ENCODE results near the gene MEGF6.
"Not testable (repeated sequence)": the region's sequence is repeated elsewhere in the genome, so short reads cannot be mapped to it uniquely, and the experiment has no call there.

Gene MEGF6

DNA sequence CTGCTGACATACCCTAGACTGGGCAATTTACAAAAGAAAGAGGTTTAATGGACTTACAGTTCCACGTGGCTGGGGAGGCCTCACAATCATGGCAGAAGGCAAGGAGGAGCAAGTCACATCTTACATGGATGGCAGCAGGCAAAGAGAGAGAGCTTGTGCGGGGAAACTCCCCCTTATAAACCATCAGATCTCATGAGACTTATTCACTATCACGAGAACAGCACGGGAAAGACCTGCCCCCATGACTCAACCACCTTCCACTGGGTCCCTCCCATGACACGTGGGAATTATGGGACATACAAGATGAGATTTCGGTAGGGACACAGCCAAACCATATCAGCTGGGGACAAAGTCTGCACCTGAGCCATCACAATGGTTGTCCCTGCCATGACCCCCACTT is 35.8 kb downstream of the MEGF6 start:
- not testable (repeated sequence) for DNase-seq (ENCODE audit: low read depth, low spot score)

DNA sequence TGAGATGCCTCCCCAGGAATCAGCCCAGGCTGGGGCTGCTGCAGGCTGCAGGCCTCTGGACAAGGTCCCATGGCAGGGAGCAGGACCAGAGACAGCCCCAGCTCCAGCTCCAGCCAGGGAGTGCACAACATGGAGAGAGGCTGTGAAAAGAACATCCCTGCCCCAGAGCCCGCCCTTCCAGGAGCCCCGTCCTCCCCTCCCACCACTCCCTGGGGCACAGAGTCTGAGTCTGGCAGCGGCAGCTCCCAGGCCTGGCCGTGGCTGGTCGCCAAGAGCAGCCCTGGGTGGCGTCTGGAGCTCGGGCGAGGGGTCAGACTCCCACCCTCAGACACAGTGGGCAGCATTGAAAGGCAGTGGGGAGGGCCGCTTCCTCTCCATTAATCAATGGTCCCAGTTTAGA is 37.8 kb downstream of the MEGF6 start:
- no peak for DNase-seq (ENCODE audit: low read depth, low spot score)

DNA sequence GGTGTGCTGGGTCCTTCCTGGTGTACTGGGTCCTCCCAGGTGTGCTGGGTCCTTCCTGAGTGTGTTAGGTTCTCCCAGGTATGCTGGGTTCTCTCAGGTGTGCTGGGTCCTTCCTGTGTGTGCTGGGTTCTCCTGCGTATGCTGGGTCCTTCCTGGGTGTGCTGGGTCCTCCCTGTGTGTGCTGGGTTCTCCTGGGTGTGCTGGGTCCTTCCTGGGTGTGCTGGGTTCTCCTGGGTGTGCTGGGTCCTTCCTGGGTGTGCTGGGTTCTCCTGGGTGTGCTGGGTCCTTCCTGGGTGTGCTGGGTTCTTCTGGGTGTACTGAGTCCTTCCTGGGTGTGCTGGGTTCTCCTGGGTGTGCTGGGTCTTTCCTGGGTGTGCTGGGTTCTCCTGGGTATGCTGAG is 38.7 kb downstream of the MEGF6 start:
- not testable (repeated sequence) for DNase-seq (ENCODE audit: low read depth, low spot score)

DNA sequence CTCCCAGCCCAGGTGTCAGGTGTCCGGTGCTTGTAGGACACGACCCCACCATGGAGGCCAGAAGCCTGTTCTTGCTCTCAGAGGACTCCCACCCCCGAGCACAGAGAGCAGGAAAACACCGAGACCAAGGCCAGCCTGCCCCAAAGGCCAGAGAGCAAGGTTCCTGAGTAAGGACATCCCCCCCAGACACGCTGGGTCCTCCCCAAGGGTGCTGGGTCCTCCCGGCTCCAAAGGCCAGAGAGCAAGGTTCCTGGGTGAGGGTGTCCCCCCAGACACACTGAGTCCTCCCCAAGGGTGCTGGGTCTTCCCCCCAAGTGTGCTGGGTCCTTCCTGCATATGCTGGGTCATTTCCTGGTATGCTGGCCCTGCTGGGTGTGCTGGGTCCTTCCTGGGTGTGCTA is 40.0 kb downstream of the MEGF6 start:
- DNase-seq (ENCODE audit: low read depth, low spot score) = no peak

DNA sequence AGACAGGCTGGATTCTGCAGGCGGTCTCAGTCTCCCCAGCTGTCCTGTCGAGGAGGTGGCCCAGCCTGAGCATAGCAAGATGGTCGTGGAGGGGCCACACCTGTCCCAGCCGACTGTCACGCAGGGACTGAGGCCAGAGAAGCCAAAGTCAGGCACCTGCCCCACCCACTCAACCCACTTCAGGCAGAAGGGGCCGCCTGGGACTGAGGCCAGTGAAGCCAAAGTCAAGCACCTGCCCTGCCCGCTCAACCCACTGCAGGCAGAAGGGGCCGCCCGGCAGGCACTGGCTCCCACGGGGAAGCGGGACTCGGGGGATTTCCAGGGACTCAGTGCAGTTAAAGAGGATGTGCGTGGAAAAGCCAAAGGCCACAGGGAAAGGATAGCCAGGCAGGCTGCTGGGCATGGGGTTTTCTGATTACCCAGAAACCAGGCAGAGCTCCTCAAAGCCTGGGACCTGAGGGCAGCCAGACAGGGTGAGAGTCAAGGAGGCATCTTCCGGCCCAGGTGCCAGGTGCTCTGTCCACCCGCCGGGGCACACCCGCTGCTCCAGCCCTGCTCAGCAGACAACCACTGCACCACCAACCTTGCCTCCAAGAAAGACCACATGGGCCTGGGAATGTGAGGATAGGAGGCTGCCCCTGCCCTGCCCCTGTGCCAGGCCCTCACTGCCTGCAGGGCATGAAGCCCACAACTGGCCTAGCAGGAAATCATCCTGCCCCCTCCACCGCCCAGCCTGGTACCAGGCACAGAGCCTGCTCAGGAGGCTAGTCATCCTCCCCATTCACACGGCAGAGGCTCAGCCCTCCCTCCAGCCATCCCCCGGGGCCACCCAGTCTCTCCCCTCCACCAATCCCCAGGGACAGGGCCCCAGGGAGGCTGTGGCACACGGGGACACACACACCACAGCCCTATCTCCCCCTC is 41.0 kb downstream of the MEGF6 start:
- no peak for DNase-seq (ENCODE audit: low read depth, low spot score)

DNA sequence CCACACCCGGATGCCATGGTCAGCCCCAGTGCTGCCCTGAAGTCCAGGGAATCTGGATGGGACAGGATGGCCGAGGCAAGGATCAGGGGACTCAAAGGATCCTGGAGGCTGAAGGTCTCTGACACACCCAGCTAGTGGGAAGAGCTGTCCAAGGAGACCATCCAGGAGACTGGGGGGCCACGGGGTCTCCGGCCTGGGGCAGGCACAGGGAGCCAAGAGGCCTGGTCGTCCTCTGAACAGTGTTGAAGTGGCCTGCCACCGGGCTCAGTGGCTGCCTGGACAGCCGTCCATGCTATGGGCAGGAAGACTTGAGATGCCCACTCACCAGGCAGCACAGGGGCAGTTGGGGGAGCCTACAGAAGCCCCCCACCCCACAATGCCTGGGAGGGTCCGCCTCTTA is 41.9 kb downstream of the MEGF6 start:
- no peak for DNase-seq (ENCODE audit: low read depth, low spot score)

DNA sequence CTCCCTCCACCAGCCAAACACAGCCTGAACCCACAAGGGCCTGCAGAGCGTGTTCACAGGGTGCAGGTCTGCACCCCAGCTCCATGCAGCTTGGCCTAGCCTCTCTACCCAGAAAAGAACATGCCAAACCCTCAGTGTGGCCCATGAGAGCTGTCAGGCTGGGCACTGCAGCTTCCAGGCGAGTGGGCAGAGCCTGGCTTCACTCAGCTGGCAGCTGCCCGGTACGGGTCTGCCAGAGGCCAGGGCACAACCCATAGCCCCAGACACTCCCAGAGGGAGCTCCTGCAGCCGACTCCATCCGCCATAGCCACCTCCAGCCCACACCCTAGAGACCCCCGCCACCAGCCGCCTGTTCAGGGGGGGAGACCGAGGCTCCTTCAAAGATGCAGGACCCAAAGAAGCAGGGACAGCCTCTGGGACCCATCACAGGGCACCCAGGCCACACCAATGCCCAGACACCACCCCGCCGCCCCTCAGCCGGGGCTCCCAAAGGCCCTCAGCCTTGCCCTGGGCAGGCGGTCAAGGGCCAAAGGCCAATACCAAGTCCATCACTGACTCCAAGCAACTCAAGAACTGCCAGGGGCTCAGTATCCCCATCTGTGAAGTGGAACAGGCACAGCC is 42.4 kb downstream of the MEGF6 start:
- DNase-seq (ENCODE audit: low read depth, low spot score) = no peak

DNA sequence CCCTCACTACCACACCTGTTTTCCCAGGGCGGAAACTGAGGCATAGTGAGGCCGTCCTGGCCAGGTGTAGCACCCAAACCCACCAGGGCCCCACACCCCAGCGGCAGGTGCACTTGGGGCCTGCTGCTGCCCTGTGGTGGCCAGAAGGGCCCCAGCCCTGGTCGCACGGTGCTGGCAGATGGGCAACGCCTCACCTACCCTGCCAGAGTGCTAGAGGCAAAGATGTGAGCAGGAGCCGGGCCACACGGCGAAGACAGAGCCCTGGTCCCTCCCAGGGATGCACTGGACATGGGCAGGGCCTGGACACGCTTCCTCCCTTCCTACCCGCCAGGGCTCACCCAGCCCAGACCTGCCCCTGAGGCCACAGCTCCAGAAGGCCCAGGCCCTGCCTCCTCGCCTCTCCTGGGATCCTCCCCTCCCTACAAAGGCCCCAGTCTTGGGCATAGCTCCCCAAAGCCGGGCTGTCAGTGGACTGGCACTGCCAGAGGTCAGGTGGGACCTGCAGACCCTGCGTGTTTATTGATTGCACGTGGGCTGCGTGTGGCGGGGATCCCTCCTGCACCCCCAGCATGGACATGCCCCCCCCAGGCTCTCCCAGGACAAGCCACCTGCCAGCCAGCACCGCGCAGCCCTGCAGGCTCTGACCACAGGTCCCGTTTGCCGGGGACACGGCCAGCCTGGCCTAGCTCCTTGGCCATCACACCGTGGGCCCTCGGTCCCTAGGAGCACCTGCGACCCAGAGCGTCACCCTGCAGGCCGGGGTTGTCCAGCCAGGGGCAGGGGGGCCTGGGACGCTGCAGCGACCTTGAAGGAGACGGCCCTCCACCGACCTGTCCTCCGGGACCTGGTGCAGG is 44.1 kb downstream of the MEGF6 start:
- DNase-seq (ENCODE audit: low read depth, low spot score) = no peak

DNA sequence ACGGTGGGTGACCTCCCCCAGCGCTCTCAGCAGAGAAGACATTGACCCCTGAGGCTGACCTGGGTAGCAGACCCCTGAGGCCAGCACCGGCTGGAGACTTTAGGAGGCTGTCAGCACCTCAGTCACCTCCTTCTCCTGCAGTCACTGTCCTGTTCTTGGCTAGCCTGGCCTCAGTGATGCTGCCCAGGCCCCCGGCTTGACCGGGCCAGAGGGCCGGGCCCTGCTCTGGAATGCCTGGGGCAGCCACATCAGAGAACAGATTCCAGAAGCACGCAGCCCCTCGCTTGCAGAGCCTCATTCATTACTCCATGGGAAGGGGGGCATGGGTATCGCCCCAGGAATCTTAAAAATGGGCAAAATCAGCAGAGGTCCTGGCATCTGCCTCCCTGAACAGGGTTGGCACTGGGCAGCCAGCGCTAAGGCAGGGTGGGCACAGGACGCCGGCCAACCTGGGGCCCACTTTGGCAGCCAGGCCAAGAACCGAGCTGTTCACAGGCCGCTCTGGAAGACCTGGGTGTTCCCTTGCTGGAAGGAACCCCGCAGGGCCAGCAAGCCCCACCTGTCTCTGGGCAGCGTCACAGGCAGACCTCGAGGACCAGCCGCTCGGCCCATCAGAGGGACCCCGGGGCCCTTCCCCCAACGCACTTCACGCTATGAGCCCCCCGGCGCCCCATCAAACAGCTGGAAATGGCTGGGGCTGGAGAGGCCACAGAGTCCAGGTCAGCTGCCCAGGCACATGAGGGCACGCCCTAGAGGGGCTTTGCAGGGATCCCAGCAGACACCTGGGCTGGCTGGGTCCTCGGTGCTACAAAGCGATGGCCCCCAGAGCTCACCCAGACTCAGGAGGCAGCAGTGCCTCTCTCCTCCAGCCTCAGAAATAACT is 45.1 kb downstream of the MEGF6 start:
- DNase-seq (ENCODE audit: low read depth, low spot score) = no peak

DNA sequence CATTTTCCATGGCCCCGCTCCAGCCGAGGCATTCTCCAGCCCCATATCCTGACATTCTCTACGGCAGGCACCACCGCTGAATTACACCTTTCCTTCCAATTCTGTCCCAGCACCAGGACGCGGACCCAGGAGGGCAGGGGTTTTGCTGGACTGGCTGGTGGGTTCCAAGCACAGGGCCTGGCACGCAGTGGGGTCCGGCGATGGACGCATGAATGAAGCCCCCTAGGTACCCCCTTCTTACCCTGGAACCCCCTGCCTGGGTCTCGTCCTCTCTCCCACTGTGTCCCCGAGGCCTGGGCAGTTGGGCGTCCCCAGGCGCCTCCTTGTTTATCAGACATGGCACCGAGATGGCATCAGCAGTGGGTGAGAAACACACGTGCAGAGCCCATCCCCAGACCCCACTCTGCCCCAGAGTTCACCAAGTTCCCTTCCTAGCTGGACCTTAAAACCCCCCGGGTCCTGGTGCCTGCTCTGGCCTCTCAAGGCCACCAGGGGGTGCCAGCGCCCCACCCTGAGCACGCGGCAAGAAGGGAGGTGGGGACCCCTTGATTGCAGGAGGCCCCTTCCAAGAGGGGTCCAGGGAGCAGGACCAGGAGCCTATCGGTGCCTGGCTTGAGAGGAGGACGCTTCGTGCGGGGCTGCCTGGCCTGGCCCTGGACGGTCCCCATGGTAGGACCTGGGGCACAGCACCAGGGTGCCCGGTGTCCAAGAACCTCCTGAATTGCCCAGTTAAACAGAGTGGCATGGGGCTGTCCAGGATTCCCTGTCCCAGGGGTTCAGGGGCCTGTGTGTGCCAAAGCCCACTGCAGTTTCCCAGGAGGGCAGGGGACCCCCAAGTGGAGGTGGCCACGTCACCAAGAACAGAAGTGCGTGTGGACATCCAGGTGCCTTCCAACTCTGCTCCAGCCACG is 46.1 kb downstream of the MEGF6 start:
- DNase-seq (ENCODE audit: low read depth, low spot score) = no peak

DNA sequence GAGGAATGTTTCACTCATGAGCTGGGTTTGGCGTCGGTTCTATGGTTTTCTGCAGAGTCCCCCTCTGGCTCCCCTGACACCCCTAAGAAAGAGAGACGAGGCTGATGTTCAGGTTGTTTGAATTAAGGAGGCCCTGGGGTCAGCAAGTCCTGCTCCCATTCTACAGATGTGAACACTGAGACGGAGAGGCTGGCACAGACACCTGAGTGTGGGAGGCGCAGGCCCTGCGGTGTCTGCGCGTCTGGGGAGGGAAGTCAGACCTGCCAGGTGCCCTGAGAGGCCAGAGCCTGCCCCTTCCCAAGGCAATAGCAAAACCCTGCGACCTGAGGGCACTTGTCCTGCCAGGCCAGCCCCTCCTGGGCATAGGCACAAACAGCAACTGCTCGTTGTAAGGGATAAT is 47.7 kb downstream of the MEGF6 start:
- no peak for DNase-seq (ENCODE audit: low read depth, low spot score)

DNA sequence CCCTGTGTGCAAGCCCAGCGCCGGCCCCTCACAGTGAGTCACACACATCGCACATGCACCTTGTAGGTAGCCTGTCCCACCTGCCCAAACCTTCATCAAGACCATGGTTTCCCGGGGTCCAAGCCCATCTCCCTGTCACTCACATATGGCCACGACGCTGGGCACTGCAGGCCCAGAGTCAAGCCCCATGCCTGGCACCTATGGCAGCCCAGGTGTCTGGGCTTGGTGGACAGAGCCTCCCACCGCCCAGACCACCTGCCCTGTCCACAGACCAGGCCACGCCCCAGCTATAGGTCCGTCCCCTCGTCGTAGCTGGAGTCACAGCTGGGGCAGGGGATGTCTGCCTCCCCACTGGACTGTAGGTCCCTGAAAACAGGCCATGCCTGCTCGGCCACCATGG is 48.2 kb downstream of the MEGF6 start:
- no peak for DNase-seq (ENCODE audit: low read depth, low spot score)

DNA sequence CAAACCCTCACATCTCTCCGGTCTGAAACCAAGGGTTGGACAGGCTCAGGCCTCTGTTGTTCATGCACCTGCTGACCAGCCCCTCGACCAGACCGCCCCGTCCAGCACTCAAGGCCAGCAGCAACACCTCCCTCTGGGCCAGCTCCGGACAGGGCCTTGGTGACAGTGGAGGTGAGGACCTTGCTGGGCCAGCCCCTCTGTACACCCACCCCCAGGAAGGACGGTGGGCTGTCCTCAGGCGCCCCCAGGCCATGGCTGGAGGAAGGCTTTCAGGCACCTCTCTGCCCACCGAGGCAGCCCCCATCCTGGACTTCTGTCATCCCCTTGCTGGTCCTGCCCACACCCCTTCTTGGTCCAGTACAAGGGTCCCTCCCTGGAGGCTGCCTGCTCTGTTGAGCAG is 48.6 kb downstream of the MEGF6 start:
- DNase-seq (ENCODE audit: low read depth, low spot score) = no peak

DNA sequence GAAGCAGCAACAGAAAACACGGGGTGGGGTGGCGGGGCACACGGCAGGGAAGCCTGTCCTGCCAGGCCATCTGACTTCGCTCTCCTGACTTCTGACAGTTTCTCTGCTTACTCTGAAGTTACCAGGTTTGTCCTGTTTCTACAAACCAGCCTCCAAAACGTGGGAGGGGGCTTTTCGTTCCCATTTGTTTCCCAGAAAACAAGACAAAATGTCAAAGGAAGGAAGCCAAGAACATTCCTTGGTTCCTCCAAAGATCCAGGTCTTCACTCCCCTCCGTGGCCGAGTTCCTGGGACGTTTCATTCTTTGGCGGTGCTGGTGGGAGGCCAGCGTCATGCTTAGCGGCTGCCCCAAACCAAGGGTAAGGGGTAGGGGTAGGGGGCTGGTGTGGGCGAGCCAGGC is 49.6 kb downstream of the MEGF6 start:
- DNase-seq (ENCODE audit: low read depth, low spot score) = no peak

DNA sequence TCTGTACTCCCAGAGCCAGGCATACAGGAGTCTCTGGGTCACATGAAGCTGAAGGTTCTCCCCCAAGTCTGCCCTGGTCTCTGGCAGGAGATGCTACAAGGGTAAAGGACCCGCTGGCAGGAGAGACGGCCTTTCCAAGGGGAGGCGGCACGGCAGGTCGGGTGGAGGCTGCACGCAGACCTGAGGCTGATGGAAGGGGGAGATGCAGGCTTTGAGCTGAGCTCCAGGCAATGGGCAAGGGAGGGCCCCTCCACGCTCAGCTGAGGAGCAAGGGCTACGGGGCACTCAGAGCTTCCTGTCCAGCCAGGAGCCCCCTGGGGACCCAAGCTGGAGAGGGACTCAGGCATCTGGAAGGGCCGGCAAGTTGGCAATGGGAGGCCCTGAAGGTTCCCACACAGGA is 50.3 kb downstream of the MEGF6 start:
- DNase-seq (ENCODE audit: low read depth, low spot score) = no peak

DNA sequence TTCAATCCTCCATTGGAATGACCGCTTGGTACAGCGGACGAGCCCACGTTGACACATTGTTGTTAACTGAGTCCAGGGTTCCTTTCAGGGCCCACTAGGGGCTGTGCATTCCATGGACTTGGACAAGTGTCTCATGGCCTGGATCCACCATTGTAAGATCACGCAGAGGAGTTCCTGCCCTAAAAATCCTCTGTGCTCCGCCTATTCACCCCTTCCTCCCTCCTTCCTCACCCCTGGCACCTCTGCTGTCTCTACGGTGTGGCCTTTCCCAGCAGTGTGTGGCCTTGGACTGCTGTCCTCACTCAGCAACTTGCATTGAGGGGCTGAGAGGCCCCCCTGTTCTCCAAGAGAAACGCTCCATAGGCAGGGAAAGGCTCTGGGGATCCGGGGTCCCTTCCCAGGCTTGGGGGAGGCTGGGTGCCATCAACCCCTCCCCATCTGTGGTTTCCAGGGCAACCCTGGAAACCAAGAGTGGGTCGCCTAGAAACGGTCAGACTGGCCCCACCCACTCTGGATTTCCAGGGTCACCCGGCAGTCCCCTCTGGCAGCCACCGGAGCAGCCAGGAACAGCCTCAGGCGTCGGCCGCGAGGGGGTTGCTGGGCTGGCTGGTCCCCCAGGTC is 50.9 kb downstream of the MEGF6 start:
- no peak for DNase-seq (ENCODE audit: low read depth, low spot score)

DNA sequence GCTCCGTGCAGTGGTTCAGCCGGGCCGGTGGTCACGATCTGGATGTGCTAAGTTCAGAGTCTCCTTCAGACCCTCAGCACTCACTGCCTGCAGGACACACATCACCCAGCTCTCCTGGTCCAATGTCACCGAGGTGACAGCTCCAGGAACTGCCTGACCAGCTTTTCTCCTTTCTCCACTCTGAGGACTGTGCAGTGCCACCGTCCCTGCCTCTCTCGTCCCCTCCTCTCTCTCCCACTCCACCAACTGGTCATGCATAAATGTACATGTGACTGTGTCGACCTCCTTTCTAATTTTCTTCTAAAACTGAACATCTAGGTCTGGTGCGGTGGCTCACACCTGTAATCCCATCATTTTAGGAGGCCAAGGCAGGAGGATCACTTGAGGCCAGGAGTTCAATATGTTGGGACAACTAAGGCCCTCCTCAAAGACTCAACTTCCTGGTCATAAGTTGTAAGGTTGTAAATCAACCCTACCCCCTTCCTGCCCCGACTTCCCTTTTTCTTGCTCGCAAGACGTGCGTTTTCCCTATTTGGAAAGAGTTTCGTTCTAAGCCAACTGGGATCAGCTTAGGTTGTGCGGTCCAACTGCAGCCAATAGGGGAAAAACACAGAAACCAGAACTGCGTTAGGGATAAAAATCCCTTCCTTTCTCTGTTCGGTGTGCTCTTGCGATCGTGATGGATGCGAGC is 53.1 kb downstream of the MEGF6 start:
- DNase-seq (ENCODE audit: low read depth, low spot score) = no peak

DNA sequence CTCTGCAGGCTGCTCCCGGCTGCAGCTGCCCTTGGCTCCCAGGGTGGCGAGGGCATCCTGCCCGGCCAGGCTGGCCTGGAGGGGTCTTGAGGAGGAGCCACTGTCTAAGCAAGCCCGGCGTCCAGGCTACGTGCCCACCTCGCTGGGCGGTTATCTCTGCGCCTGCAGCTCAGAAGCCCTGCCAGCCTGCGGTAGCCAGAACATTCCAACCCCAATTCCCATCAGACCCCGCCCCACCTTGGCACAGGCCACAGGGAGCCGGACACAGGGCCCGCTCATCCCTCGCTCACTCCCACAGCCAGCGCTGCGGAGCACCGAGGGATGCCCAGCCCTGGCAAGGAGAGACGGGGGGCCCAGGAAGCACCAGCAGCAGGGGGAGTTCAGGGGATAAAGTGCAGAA is 53.9 kb downstream of the MEGF6 start:
- DNase-seq (ENCODE audit: low read depth, low spot score) = no peak

DNA sequence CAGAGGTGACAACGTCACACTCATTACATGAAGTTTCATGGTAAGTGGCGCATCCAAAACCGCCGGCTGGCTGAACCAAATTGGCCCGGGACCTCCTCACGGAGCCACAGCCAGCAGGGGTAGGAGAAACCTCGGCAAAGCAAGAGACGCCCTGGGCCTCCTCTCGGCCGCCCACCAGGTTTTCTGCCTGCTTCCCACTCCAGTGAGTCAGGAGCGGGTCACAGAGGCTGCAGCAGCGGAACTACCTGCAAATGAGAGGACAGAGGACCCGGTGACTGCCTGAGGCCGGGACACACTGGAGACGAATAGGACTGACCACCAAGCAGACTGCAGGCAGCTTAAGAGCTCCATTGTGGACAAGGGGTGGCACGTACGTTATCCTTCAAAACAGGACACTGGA is 55.0 kb downstream of the MEGF6 start:
- no peak for DNase-seq (ENCODE audit: low read depth, low spot score)

Measured in smooth muscle cell of the brain vasculature (primary cell).